HEK293 (cell line): ENCODE measurements around the gene HSPB6.
A peak's percentile ranks its signal among the peaks of the same experiment; 100 is the strongest.

Source experiments
- CTCF ChIA-PET: fragments of 350-600 bp; formaldehyde crosslinking; extraction: SDS; loops from one replicate; lab custom pipeline; 2021; ENCODE audit warnings: antibody characterized with exemption; lab: Yijun Ruan, JAX
- POLR2A ChIA-PET: fragments of 300-600 bp; formaldehyde crosslinking; extraction: SDS; loops from one replicate; lab custom pipeline; 2020; ENCODE audit warnings: antibody characterized with exemption, inconsistent platforms; lab: Yijun Ruan, JAX
- H3K27ac ChIP-seq: fragments of 200-500 bp; sonication (Bioruptor generic); 2 replicates; pipeline ENCODE4 v1.5.1; 2014; ENCODE audit warnings: low read depth, low read length, control low read depth, inconsistent platforms; ENCODE audit errors: extremely low read depth
- H3K36me3 ChIP-seq, 2 experiments: fragments of 200-500 bp in 1 of 2; sonication (Bioruptor generic) in 1 of 2; 1 replicate in 1 of 2; 2 replicates in 1 of 2; pipeline ENCODE4 v1.5.1; 2014 to 2017; ENCODE audit warnings: inconsistent platforms in 2 of 2, low read length in 2 of 2; ENCODE audit not compliant: control insufficient read depth in 2 of 2, insufficient read depth in 1 of 2
- H3K4me1 ChIP-seq: fragments of 200-500 bp; sonication (Bioruptor generic); 2 replicates; pipeline ENCODE4 v1.5.1; 2014; ENCODE audit warnings: mild to moderate bottlenecking, low read length, inconsistent platforms; ENCODE audit not compliant: control insufficient read depth, insufficient read depth
- H3K4me3 ChIP-seq: 2 replicates; pipeline ENCODE4 v1.5.1; 2011; ENCODE audit warnings: low read depth, mild to moderate bottlenecking, control low read depth, low read length, moderate library complexity
- H3K9me3 ChIP-seq: fragments of 200-500 bp; sonication (Bioruptor generic); 2 replicates; pipeline ENCODE4 v1.5.1; 2014; ENCODE audit warnings: low read depth, low read length, inconsistent platforms; ENCODE audit not compliant: control insufficient read depth, insufficient read depth
- GLIS2 ChIP-seq: fragments of 450-650 bp; formaldehyde crosslinking; IDR thresholded peaks from 2 replicates; pipeline ENCODE4 v1.5.1; 2016; ENCODE audit warnings: missing biosample characterization, missing genetic modification characterization
- KLF1 ChIP-seq: fragments of 450-650 bp; formaldehyde crosslinking; IDR thresholded peaks from 2 replicates; pipeline ENCODE4 v1.5.1; 2016; ENCODE audit warnings: missing biosample characterization, missing genetic modification characterization
- KLF7 ChIP-seq: fragments of 450-650 bp; formaldehyde crosslinking; IDR thresholded peaks from 2 replicates; pipeline ENCODE4 v1.5.1; 2016; ENCODE audit warnings: missing biosample characterization, missing genetic modification characterization, borderline replicate concordance
- SALL2 ChIP-seq: fragments of 450-650 bp; formaldehyde crosslinking; IDR thresholded peaks from 2 replicates; pipeline ENCODE4 v1.5.0; 2017; ENCODE audit warnings: missing biosample characterization, mild to moderate bottlenecking, missing genetic modification characterization, borderline replicate concordance
- SETDB1 ChIP-seq: IDR thresholded peaks from one replicate; pipeline ENCODE4 v1.6.1; 2017; ENCODE audit warnings: mild to moderate bottlenecking, low read length, moderate library complexity, mixed read lengths; ENCODE audit not compliant: insufficient read length
- SP3 ChIP-seq: fragments of 450-650 bp; formaldehyde crosslinking; IDR thresholded peaks from 2 replicates; pipeline ENCODE4 v1.5.1; 2016; ENCODE audit warnings: missing biosample characterization, missing genetic modification characterization
- YY1 ChIP-seq: fragments of 450-650 bp; formaldehyde crosslinking; IDR thresholded peaks from 2 replicates; pipeline ENCODE4 v1.5.1; 2018; ENCODE audit warnings: missing biosample characterization, missing genetic modification characterization
- ZBTB20 ChIP-seq: fragments of 450-650 bp; formaldehyde crosslinking; IDR thresholded peaks from 2 replicates; pipeline ENCODE4 v1.5.1; 2016; ENCODE audit warnings: missing biosample characterization, missing genetic modification characterization
- ZBTB8A ChIP-seq: fragments of 450-650 bp; formaldehyde crosslinking; IDR thresholded peaks from 2 replicates; pipeline ENCODE4 v1.5.1; 2016; ENCODE audit warnings: missing biosample characterization, missing genetic modification characterization
- ZFP69B ChIP-seq: fragments of 450-650 bp; formaldehyde crosslinking; IDR thresholded peaks from 2 replicates; pipeline ENCODE4 v1.5.1; 2016; ENCODE audit warnings: missing biosample characterization, missing genetic modification characterization
- ZNF10 ChIP-seq: fragments of 450-650 bp; formaldehyde crosslinking; IDR thresholded peaks from 2 replicates; pipeline ENCODE4 v1.5.1; 2017; ENCODE audit warnings: missing biosample characterization, missing genetic modification characterization
- ZNF140 ChIP-seq: fragments of 450-650 bp; formaldehyde crosslinking; IDR thresholded peaks from 2 replicates; pipeline ENCODE4 v1.5.1; 2016; ENCODE audit warnings: missing biosample characterization, missing genetic modification characterization
- ZNF155 ChIP-seq: fragments of 450-650 bp; formaldehyde crosslinking; IDR thresholded peaks from 2 replicates; pipeline ENCODE4 v1.5.1; 2016; ENCODE audit warnings: missing biosample characterization, missing genetic modification characterization
- ZNF19 ChIP-seq: fragments of 450-650 bp; formaldehyde crosslinking; IDR thresholded peaks from 2 replicates; pipeline ENCODE4; 2016; ENCODE audit warnings: missing biosample characterization, missing genetic modification characterization, low read depth
- ZNF202 ChIP-seq: fragments of 450-650 bp; formaldehyde crosslinking; IDR thresholded peaks from 2 replicates; pipeline ENCODE4 v1.5.1; 2016; ENCODE audit warnings: missing biosample characterization, missing genetic modification characterization, borderline replicate concordance
- ZNF23 ChIP-seq: fragments of 450-650 bp; formaldehyde crosslinking; IDR thresholded peaks from 2 replicates; pipeline ENCODE4 v1.5.1; 2016; ENCODE audit warnings: missing biosample characterization, missing genetic modification characterization, borderline replicate concordance
- ZNF239 ChIP-seq: fragments of 450-650 bp; formaldehyde crosslinking; IDR thresholded peaks from 2 replicates; pipeline ENCODE4 v1.5.1; 2016; ENCODE audit warnings: missing biosample characterization, missing genetic modification characterization
- ZNF274 ChIP-seq, 2 experiments: fragments of 200-500 bp in 1 of 2; fragments of 450-650 bp in 1 of 2; sonication (Bioruptor generic) in 1 of 2; formaldehyde crosslinking in 1 of 2; IDR thresholded peaks; 2 replicates each; pipeline versions ENCODE4 v1.5.1 to v1.6.1; 2014 to 2016; ENCODE audit warnings: borderline replicate concordance in 1 of 2, inconsistent platforms in 1 of 2, low read length in 1 of 2, missing biosample characterization in 1 of 2, missing genetic modification characterization in 1 of 2
- ZNF335 ChIP-seq: fragments of 450-650 bp; formaldehyde crosslinking; conservative IDR thresholded peaks from 2 replicates; pipeline ENCODE4 v1.5.1; 2016; ENCODE audit warnings: missing biosample characterization, missing genetic modification characterization
- ZNF426 ChIP-seq: fragments of 450-650 bp; formaldehyde crosslinking; IDR thresholded peaks from 2 replicates; pipeline ENCODE4 v1.5.1; 2017; ENCODE audit warnings: missing biosample characterization, missing genetic modification characterization, mild to moderate bottlenecking, inconsistent platforms, moderate library complexity
- ZNF544 ChIP-seq: fragments of 450-650 bp; formaldehyde crosslinking; IDR thresholded peaks from 2 replicates; pipeline ENCODE4 v1.5.0; 2017; ENCODE audit warnings: missing biosample characterization, missing genetic modification characterization
- ZNF596 ChIP-seq: fragments of 450-650 bp; IDR thresholded peaks from 2 replicates; pipeline ENCODE4 v1.5.0; 2018; ENCODE audit warnings: missing biosample characterization, mild to moderate bottlenecking, missing genetic modification characterization, moderate library complexity
- ZNF623 ChIP-seq: fragments of 450-650 bp; formaldehyde crosslinking; IDR thresholded peaks from 2 replicates; pipeline ENCODE4 v1.5.1; 2016; ENCODE audit warnings: missing biosample characterization, missing genetic modification characterization
- ZNF624 ChIP-seq: fragments of 450-650 bp; formaldehyde crosslinking; IDR thresholded peaks from 2 replicates; pipeline ENCODE4 v1.5.1; 2017; ENCODE audit warnings: missing biosample characterization, missing genetic modification characterization
- ZNF629 ChIP-seq: fragments of 450-650 bp; formaldehyde crosslinking; IDR thresholded peaks from 2 replicates; pipeline ENCODE4 v1.5.1; 2017; ENCODE audit warnings: missing biosample characterization, missing genetic modification characterization
- ZNF658 ChIP-seq: fragments of 450-650 bp; formaldehyde crosslinking; IDR thresholded peaks from 2 replicates; pipeline ENCODE4; 2016; ENCODE audit warnings: missing biosample characterization, missing genetic modification characterization
- ZNF670 ChIP-seq: fragments of 450-650 bp; formaldehyde crosslinking; IDR thresholded peaks from 2 replicates; pipeline ENCODE4 v1.5.1; 2016; ENCODE audit warnings: missing biosample characterization, missing genetic modification characterization, low read depth
- ZNF76 ChIP-seq: fragments of 450-650 bp; formaldehyde crosslinking; IDR thresholded peaks from 2 replicates; pipeline ENCODE4; 2016; ENCODE audit warnings: low read depth, missing biosample characterization, missing genetic modification characterization, borderline replicate concordance
- ZNF777 ChIP-seq: fragments of 450-650 bp; formaldehyde crosslinking; IDR thresholded peaks from 2 replicates; pipeline ENCODE4 v1.5.1; 2017; ENCODE audit warnings: missing biosample characterization, missing genetic modification characterization, borderline replicate concordance
- ZNF830 ChIP-seq: fragments of 450-650 bp; IDR thresholded peaks from 2 replicates; pipeline ENCODE4 v1.5.0; 2018; ENCODE audit warnings: missing biosample characterization, missing genetic modification characterization, low read depth, mild to moderate bottlenecking, moderate library complexity
- ZSCAN23 ChIP-seq: fragments of 450-650 bp; formaldehyde crosslinking; IDR thresholded peaks from 2 replicates; pipeline ENCODE4 v1.5.1; 2016; ENCODE audit warnings: missing biosample characterization, missing genetic modification characterization
- TF ChIP-seq, protein P1 (sequence below): fragments of 450-650 bp; formaldehyde crosslinking; IDR thresholded peaks from 2 replicates; pipeline ENCODE4 v1.5.1; 2016; ENCODE audit warnings: missing biosample characterization, missing genetic modification characterization
- TF ChIP-seq, protein P2 (sequence below): fragments of 450-650 bp; formaldehyde crosslinking; IDR thresholded peaks from 2 replicates; pipeline ENCODE4 v1.5.1; 2016; ENCODE audit warnings: missing biosample characterization, missing genetic modification characterization
- TF ChIP-seq, protein P3 (sequence below): fragments of 450-650 bp; formaldehyde crosslinking; IDR thresholded peaks from 2 replicates; pipeline ENCODE4 v1.5.1; 2016; ENCODE audit warnings: missing biosample characterization, missing genetic modification characterization
- TF ChIP-seq, protein P4 (sequence below): fragments of 450-650 bp; formaldehyde crosslinking; IDR thresholded peaks from 2 replicates; pipeline ENCODE4 v1.5.1; 2016; ENCODE audit warnings: missing biosample characterization, missing genetic modification characterization

Gene HSPB6

DNA sequence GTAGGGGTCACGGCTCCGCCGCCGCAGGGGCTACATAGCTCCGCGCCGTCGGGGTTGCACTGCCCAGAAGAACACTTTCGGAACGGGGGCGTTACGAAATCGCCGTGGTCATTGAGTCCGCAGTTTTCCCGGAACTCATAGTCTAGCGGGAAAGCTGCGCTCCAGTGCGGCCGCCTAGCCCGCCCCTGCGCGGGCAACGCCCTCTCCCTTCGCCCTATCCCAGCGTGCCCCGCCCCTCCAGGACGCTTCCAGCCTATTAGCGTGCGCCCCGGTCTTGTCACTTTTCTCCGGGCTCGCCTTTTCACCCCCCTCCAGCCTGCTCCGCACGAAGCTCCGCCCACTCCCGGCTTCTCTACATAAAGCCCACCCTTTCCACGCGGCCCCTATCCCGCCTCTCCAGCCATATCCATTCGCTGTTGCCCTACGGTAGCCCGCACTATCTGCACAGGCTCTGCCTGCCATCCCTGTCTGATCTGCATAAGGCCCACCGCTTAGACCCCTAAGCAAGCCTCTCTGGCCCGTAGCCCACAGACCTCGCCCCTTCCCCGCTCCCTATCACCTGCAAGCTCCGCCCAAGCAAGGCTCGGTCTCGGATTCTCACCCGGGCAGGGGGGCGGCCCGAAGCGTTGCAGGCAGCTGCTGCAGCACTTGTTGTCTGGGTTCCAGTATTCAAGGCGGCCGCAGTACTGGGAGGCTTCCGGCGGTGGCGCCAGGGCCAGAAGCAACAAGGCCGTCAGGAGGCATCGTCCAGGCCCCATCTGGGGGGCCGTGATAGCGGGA lies 16.2 kb downstream of the HSPB6 start:
- H3K9me3 ChIP-seq: no peaks in the 10 kb centered on the region; the same call in 1 of the 2 replicates
- peak overlapping the region; percentile 97 for H3K27ac ChIP-seq
- ChIA-PET CTCF (interaction anchor here (0.5 to 1.6 kb wide), 13 partner anchors 8 to 192 kb away, joined by 3 to 8 read pairs (median 3); partner anchors contain the start of gene LIN37), POLR2A (interaction anchor here (0.6 to 7.7 kb wide), 46 partner anchors 8 to 474 kb away, joined by 3 to 204 read pairs (median 5); partner anchors contain the start of genes ALKBH6, ARHGAP33, COX6B1 and HSPB6)
- H3K4me3 ChIP-seq: peak overlapping the region; percentile 52
- H3K4me1 ChIP-seq: peaks cover 20% of the 10 kb centered on the region
- peaks cover 50 to 57% of the 10 kb centered on the region in 2 experiments for H3K36me3 ChIP-seq
- TF ChIP-seq SETDB1 (no peak), ZNF140 (tag by site-specific recombination) (no peak), ZBTB20 (tag by site-specific recombination) (peak; percentile 97), ZNF274 (IDR thresholded peaks at IDR 0.05; ENCODE audit: low read length) (no peak), ZNF274 (tag by site-specific recombination; IDR thresholded peaks at IDR 0.05; ENCODE audit: borderline replicate concordance) (no peak), ZNF10 (tag by site-specific recombination) (peak; percentile 86; the same call in 1 of the 2 replicates), ZFP69B (tag by site-specific recombination) (no peak; the same call in 1 of the 2 replicates), ZNF19 (tag by site-specific recombination) (no peak), KLF7 (tag by site-specific recombination) (peak; percentile 18), ZNF155 (tag by site-specific recombination) (no peak), ZNF596 (tag by site-specific recombination) (no peak), ZNF623 (tag by site-specific recombination) (no peak; the same call in 1 of the 2 replicates), KLF1 (tag by site-specific recombination) (peak; percentile 95), ZNF629 (peak; percentile 82), ZNF239 (tag by site-specific recombination) (no peak), ZNF670 (tag by site-specific recombination) (no peak), YY1 (tag by site-specific recombination) (peak; percentile 54; the same call in 1 of the 2 replicates), ZNF658 (tag by site-specific recombination) (no peak), ZNF335 (tag by site-specific recombination) (peak; percentile 99), ZNF426 (tag by site-specific recombination) (no peak), ZNF76 (tag by site-specific recombination) (peak; percentile 47; the same call in 1 of the 2 replicates), ZNF830 (no peak), ZSCAN23 (tag by site-specific recombination) (no peak), ZNF544 (tag by site-specific recombination) (no peak), ZNF624 (tag by site-specific recombination) (no peak), GLIS2 (peak; percentile 97), ZNF777 (tag by site-specific recombination) (no peak; the same call in 1 of the 2 replicates), ZBTB8A (tag by site-specific recombination) (peak; percentile 97), SP3 (tag by site-specific recombination) (peak; percentile 100), ZNF202 (tag by site-specific recombination) (no peak), ZNF23 (no peak), SALL2 (tag by site-specific recombination) (no peak)
- TF ChIP-seq, protein P1, sequence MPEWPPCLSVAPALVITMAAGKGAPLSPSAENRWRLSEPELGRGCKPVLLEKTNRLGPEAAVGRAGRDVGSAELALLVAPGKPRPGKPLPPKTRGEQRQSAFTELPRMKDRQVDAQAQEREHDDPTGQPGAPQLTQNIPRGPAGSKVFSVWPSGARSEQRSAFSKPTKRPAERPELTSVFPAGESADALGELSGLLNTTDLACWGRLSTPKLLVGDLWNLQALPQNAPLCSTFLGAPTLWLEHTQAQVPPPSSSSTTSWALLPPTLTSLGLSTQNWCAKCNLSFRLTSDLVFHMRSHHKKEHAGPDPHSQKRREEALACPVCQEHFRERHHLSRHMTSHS (tag by site-specific recombination): no peak
- TF ChIP-seq, protein P2, sequence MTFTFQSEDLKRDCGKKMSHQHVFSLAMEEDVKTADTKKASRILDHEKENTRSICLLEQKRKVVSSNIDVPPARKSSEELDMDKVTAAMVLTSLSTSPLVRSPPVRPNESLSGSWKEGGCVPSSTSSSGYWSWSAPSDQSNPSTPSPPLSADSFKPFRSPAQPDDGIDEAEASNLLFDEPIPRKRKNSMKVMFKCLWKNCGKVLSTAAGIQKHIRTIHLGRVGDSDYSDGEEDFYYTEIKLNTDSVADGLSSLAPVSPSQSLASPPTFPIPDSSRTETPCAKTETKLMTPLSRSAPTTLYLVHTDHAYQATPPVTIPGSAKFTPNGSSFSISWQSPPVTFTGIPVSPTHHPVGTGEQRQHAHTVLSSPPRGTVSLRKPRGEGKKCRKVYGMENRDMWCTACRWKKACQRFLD: no peak
- TF ChIP-seq, protein P3, sequence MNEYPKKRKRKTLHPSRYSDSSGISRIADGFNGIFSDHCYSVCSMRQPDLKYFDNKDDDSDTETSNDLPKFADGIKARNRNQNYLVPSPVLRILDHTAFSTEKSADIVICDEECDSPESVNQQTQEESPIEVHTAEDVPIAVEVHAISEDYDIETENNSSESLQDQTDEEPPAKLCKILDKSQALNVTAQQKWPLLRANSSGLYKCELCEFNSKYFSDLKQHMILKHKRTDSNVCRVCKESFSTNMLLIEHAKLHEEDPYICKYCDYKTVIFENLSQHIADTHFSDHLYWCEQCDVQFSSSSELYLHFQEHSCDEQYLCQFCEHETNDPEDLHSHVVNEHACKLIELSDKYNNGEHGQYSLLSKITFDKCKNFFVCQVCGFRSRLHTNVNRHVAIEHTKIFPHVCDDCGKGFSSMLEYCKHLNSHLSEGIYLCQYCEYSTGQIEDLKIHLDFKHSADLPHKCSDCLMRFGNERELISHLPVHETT: peak; percentile 82
- TF ChIP-seq, protein P4, sequence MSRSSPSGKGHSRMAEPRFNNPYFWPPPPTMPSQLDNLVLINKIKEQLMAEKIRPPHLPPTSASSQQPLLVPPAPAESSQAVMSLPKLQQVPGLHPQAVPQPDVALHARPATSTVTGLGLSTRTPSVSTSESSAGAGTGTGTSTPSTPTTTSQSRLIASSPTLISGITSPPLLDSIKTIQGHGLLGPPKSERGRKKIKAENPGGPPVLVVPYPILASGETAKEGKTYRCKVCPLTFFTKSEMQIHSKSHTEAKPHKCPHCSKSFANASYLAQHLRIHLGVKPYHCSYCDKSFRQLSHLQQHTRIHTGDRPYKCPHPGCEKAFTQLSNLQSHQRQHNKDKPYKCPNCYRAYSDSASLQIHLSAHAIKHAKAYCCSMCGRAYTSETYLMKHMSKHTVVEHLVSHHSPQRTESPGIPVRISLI (tag by site-specific recombination): no peak
